Activated B cell treated with CpG ODN at 0.5 μM for 24 hours (primary cell): ENCODE measurements around the gene RFNG. TPM values are rescaled to one million over a fixed set of nuclear protein-coding genes. Genes with fewer than 3 reads are reported as not detected.

Experiments
- ATAC-seq: fragments of 200-7000 bp; cut with Tn5 transposase; one replicate; pipeline ENCODE4 v1.10.0; 2021; ENCODE audit warnings: low read depth, mild to moderate bottlenecking, moderate library complexity
- CTCF ChIA-PET: fragments of 350-600 bp; sonication (Branson Sonifier 250); formaldehyde crosslinking; loops from one replicate; lab custom pipeline; 2021; ENCODE audit warnings: antibody characterized with exemption; lab: Charles Lee
- POLR2A ChIA-PET: fragments of 350-600 bp; sonication (Branson Sonifier 250); formaldehyde crosslinking; loops from one replicate; lab custom pipeline; 2021; ENCODE audit warnings: antibody characterized with exemption; lab: Charles Lee
- DNase-seq: peaks from one replicate; pipeline ENCODE4 v3.0.0; 2022
- H3K27ac Mint-ChIP-seq: one replicate; pipeline ENCODE4 v1.8.0; 2020; ENCODE audit warnings: mixed read lengths
- H3K27me3 Mint-ChIP-seq: one replicate; pipeline ENCODE4 v1.8.0; 2021; ENCODE audit warnings: mixed read lengths
- H3K36me3 Mint-ChIP-seq: one replicate; pipeline ENCODE4 v1.8.0; 2021; ENCODE audit warnings: low read depth, mixed read lengths
- H3K4me1 Mint-ChIP-seq: one replicate; pipeline ENCODE4 v1.8.0; 2021; ENCODE audit warnings: mixed read lengths
- H3K4me3 Mint-ChIP-seq: one replicate; pipeline ENCODE4 v1.8.0; 2020; ENCODE audit warnings: mild to moderate bottlenecking, mixed read lengths
- H3K9me3 Mint-ChIP-seq: one replicate; pipeline ENCODE4 v1.8.0; 2020; ENCODE audit warnings: mixed read lengths
- intact Hi-C: fragments of 100-400 bp; cut with micrococcal nuclease; formaldehyde crosslinking; loops from one replicate; pipeline ENCODE4 v1.15.1; 2024
- total RNA-seq: library from RNA; stranded (reverse); gene quantifications from 2 replicates; pipeline ENCODE4 v1.2.3, GENCODE V29; 2022
- TF ChIP-seq, protein P1 (sequence below): fragments of 200-600 bp; IDR thresholded peaks from one replicate; pipeline ENCODE4 v1.8.0; 2022; ENCODE audit warnings: antibody characterized with exemption, mild to moderate bottlenecking

RFNG gene
- total RNA-seq, 1 donor from 2014 or later = 18.7 TPM

DNA sequence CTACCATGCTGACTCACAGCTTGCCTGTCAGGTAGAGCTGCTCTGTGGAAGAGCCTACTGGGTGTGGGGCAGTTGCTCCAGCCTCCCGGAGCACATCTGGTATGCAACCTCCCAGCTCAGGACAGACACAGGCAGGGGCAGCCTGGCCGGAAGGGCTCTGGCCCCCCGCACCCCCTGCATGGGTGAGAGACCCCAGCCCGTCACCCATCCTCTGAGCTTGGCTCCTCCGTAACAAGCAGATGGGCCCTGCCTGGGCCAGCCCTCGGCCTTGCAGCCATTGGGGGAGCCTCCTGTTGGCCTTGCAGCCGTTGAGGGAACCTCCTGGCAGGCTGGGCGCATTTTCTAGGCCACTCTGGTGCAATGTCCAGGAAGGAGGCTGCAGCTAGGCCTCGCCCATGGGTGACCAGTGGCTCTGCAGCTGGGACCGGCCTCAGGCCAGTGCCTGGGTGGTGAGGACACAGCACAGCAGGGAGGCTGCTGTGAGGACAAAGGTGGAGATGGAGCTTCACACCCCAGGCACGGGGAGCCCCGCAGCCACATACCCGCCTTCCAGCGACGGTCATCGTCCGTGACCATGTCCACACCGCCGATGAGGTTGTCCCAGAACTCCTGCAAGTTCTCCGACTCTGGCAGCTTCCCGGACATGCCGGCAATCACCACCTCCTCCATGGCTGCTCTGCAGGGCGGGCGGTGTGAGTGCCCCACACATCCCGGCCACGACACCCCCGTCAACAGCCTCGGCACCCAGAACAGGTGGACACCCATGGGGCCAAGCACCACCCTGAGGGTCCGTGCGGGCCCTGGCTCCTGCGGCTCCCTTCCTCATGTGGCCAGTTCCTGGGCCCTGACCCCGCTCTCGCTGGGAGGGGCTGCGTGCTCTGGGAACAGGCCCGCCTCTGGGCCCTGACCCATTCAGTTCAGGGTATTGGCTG is 44.4 kb upstream of the RFNG start:
- no peak for ATAC-seq
- Mint-ChIP-seq H3K9me3 (no peaks in the 10 kb centered on the region), H3K27me3 (no peaks in the 10 kb centered on the region), H3K4me1 (peaks cover 13% of the 10 kb centered on the region), H3K27ac (no peak overlapping the region), H3K4me3 (no peak overlapping the region), H3K36me3 (peaks cover 17% of the 10 kb centered on the region)
- no peak for DNase-seq
- CTCF ChIA-PET = no interaction called here
- intact Hi-C loops = loop anchor here (5.0 to 10.0 kb wide), 4 partner anchors 134 to 656 kb away; partner anchors contain the start of genes ACTG1, NOTUM, PYCR1 and TBCD
- TF ChIP-seq, protein P1, sequence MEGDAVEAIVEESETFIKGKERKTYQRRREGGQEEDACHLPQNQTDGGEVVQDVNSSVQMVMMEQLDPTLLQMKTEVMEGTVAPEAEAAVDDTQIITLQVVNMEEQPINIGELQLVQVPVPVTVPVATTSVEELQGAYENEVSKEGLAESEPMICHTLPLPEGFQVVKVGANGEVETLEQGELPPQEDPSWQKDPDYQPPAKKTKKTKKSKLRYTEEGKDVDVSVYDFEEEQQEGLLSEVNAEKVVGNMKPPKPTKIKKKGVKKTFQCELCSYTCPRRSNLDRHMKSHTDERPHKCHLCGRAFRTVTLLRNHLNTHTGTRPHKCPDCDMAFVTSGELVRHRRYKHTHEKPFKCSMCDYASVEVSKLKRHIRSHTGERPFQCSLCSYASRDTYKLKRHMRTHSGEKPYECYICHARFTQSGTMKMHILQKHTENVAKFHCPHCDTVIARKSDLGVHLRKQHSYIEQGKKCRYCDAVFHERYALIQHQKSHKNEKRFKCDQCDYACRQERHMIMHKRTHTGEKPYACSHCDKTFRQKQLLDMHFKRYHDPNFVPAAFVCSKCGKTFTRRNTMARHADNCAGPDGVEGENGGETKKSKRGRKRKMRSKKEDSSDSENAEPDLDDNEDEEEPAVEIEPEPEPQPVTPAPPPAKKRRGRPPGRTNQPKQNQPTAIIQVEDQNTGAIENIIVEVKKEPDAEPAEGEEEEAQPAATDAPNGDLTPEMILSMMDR = no peak
- POLR2A ChIA-PET = interaction anchor here (1.4 to 3.5 kb wide), 2 partner anchors 11 to 59 kb away, joined by 4 to 24 read pairs; partner anchors contain the start of gene DCXR

DNA sequence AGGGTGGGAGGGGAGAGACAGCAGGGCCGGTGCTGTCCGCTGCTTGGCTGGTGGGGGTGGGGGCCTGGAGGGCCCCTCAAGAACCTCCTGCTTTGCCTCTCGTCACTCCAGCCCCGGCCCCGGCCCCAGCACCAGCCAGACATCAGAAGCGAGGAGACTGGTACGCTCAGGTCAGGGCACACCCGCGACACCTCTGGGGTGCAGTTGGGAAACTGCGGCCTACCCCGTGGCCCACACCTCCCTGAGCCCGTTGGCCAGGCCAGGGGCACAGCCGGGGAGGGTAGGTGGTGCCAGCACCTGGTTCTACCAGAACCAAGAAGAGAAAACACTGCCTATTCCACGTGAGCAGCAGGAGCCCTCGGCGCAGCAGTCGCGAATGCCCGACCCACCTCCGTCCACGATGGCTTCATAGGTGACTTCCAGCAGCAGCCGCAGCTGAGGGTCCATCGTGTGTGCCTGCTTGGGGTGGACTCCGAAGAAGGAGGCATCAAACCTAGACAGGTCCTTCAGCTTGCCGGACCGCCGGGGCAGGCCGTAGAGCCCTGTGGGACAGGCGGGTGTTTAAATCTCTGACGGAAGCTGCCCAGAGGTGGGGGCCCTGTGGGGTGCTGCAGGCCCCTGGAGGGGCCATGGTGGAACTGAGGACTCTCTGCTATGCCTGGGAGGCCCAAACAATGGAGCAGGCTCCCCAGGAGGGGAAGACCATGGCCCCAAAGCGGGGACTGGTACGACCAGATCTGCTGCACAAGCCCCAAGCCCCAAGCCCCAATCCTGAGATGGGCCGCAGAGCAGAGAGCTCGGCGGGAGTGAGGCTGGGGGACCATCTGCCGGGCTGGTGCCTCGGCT is 43.5 kb upstream of the RFNG start:
- Mint-ChIP-seq H3K36me3 (peaks cover 22% of the 10 kb centered on the region), H3K4me1 (peaks cover 13% of the 10 kb centered on the region), H3K27me3 (no peaks in the 10 kb centered on the region), H3K4me3 (no peak overlapping the region), H3K27ac (no peak overlapping the region), H3K9me3 (no peaks in the 10 kb centered on the region)
- TF ChIP-seq, protein P1 = no peak
- ATAC-seq (no peak), DNase-seq (no peak)
- POLR2A ChIA-PET = interaction anchor here (0.6 to 1.4 kb wide), 2 partner anchors 15 to 58 kb away, joined by 4 to 9 read pairs; partner anchors contain the start of gene DCXR
- CTCF ChIA-PET = interaction anchor here (1.3 kb wide), 1 partner anchor 57 kb away, joined by 3 read pairs; the partner anchor contains the start of gene DCXR
- intact Hi-C loops = loop anchor here (5.0 to 10.0 kb wide), 4 partner anchors 133 to 657 kb away; partner anchors contain the start of genes ACTG1, NOTUM, PYCR1 and TBCD

DNA sequence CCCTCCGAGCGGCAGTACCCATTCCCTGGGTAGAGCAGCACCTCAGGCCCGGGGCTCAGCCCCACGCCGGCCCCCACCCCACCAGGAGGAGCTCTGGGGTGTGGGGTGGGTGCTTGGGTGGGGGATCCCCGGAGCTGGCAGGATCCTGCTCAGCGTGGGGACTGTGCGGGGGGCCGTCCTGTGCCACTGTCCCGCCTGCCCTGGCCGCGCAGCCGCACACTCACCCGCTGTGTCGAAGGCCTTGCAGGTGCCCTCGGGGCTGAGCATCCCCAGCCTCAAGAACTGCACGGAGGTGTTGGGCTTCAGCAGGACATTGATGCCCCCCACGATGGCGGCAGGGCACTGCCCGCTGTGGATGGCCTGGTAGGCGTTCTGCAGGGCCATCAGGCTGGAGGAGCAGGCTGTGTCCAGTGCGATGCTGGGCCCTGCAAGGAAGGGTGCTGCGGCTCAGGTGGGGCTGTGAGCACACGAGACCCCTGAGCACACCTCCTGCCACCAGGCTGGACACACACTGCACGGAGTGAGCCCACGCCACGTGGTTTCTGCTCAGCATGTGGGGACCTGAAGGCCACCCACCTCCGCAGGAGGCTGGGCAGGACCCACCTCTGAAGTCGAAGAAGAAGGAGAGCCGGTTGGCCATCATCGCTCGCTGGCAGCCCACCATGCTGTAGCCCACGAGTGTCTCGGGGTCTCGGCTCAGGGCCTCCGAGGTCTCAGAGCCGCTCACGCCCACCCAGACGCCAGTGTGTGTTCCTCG is 41.6 kb upstream of the RFNG start:
- Mint-ChIP-seq H3K4me3 (no peak overlapping the region), H3K27me3 (no peaks in the 10 kb centered on the region), H3K9me3 (no peaks in the 10 kb centered on the region), H3K4me1 (peaks cover 5% of the 10 kb centered on the region), H3K36me3 (peaks cover 33% of the 10 kb centered on the region), H3K27ac (no peak overlapping the region)
- TF ChIP-seq, protein P1 = no peak
- POLR2A ChIA-PET = interaction anchor here (0.6 kb wide), 1 partner anchor 15 kb away, joined by 4 read pairs; no protein-coding TSS in a partner anchor
- DNase-seq (no peak), ATAC-seq (no peak)
- CTCF ChIA-PET = no interaction called here
- intact Hi-C loops = loop anchor here (10.0 kb wide), 1 partner anchor 578 kb away; the partner anchor contains the start of gene ACTG1

DNA sequence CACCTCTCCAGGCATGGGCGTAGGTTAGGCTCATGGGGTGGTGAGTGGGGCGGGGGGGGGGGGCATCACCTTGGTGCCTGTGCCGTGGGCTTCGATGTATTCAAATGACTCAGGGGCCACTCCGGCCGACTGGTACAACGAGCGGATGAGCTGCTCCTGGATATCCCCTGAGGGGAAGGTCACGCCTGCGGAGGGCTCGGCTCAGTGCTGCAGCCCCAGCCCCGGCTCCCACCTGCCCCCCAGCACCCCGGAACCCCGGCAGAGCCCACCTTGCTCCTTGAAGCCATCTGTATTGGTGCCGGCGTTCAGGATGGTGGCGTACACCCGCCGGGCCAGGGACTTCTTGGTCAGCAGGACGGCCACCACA is 41.0 kb upstream of the RFNG start:
- no peak for ATAC-seq
- ChIA-PET POLR2A (interaction anchor here (0.6 kb wide), 1 partner anchor 15 kb away, joined by 4 read pairs; no protein-coding TSS in a partner anchor), CTCF (no interaction called here)
- no peak overlapping the region for H3K27ac Mint-ChIP-seq
- intact Hi-C loops = loop anchor here (10.0 kb wide), 1 partner anchor 578 kb away; the partner anchor contains the start of gene ACTG1
- peaks cover 38% of the 10 kb centered on the region for H3K36me3 Mint-ChIP-seq
- TF ChIP-seq, protein P1 = no peak
- no peaks in the 10 kb centered on the region for H3K27me3 Mint-ChIP-seq
- H3K9me3 Mint-ChIP-seq = no peaks in the 10 kb centered on the region
- DNase-seq = no peak
- no peak overlapping the region for H3K4me3 Mint-ChIP-seq
- H3K4me1 Mint-ChIP-seq = peaks cover 5% of the 10 kb centered on the region
